ENCODE measurements around the gene SRCAP.
A peak's percentile ranks its signal among the peaks of the same experiment; 100 is the strongest.

SRCAP gene

DNA sequence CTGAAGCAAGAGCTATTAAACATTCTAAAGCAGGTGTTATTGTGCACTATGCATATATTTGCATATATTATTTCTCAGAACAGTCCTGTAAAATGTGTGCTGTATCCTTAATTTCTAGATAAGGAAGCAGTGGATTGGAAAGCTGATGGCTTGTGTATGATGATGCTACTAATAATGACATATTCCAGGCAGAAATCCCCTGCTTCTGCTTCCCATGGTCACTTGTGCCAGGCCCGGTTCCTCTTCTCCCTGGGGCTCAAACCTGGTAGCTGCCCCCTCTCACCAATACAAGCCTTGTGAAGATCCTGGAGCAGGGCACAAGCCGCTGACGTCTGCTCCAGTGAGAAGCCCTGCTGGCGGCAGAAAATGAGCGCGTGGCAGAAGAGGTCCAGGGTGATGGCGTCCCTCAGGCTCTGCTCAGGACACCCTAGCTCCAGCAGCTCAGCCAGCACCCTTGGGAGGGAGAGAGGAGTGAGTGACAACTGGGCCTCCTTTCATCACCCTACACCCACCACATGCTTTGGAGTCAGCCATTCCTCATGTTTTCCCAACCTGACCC lies 61.1 kb downstream of the SRCAP start:
- DNase-seq: no peak

DNA sequence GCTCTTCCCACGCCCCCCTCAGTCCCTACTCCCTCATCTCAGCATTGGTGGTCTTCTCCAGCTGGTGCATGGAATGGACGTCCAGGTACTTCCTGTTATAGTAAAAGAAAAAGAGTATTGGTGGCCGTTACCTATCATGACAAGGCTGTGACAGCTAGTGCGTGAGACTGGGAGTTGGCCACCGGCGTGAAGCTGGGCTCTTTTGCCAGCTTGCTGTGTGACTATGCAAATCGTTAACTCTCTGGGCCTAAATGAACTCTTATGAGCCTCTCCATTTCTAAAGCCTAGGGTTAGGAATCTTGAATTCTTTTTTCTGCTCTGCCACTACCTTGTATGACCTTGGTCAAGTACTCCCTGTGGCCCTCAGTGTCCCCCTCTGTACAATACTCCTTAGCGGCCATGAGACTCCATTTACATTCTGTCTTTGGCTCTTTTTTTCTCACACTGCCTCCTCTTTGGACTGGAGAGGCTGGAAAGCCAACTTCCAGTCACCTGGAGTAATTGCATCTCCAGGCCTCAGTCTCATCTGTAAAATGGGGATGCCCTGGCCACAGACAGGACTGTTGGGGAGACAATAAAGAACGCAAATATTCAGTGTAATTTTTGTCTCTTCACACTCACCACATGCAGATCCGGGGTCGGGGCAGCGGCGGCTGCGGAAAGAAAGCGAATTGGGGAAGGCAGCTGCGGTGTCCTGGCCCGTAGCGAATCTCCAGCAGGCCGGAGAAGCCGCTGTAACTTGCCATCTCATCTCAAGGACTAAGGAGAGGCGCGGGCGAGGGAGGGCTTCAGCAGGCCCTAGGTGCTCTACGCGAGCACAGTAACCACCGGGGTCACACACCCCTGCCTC lies 61.8 kb downstream of the SRCAP start:
- DNase-seq: no peak

DNA sequence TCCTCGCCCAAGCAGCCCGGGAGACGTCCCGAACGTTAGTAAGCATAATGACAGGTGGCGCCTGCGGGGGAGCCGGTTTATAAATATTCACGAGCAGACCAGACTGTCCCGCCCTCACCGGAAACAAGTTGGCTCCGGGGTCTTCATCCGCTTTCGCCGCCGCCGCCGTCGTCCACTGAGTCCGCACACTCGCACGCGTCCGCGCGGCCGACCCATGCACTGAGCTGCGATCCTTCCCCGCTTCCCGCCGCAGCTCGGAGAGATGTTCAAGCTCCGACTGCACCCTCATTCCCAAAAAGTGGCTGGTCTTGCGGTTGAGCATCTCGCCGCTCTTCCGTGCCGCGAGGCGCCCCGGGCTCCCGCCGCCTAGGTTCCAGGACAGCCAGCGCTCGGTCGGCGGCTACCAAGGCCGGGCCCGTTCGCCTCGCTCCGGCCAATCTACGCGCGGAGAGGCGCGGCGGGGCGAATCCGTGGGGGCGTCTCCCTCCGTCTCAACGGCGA lies 62.5 kb downstream of the SRCAP start:
- peak in 1 of 2 experiments; percentile 53 for DNase-seq

GRCh38 chr16:30761928-30762902 lies 63.2 kb downstream of the SRCAP start, which contains the start of the genes CFAP119 and RNF40:
Gene CFAP119, minus strand, starts transcription at chr16:30762062. Its CDS starts 314 bp downstream, at chr16:30761748.
Gene RNF40, plus strand, starts transcription at chr16:30762322. Its CDS starts 224 bp downstream, at chr16:30762546.
- DNase-seq: peak; percentile 93 to 97

- no peak for DNase-seq
Observed at GRCh38 chr16:30762991-30763725, 64.2 kb downstream of the SRCAP start.

- no peak for DNase-seq
Observed at GRCh38 chr16:30764086-30764485, 65.1 kb downstream of the SRCAP start.

GRCh38 chr16:30764816-30765465 lies 66.0 kb downstream of the SRCAP start:
- DNase-seq: no peak

GRCh38 chr16:30766206-30766932 lies 67.4 kb downstream of the SRCAP start:
- no peak for DNase-seq

- no peak for DNase-seq
Observed at GRCh38 chr16:30766933-30767284, 67.9 kb downstream of the SRCAP start.

DNA sequence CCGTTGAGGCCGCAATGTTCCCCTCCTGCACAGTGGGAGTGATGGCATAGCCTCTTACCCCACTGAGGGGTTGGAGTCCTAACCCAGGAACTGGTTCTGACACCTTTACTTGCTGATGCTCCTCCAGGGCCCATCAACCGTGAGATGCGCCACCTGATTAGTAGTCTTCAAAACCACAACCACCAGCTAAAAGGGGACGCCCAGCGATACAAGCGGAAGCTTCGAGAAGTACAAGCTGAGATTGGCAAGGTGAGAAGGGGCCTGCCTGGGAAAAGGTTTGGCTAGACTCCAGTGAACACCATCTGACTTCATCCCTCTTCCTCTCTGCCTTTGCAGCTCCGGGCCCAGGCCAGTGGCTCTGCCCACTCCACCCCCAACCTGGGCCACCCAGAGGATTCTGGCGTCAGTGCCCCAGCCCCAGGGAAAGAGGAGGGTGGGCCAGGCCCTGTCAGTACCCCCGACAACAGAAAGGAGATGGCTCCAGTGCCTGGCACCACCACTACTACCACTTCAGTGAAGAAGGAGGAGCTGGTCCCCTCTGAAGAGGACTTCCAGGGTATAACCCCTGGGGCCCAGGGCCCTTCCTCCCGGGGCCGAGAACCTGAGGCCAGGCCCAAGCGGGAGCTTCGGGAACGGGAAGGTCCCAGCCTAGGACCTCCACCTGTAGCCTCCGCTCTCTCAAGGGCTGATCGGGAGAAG lies 68.9 kb downstream of the SRCAP start:
- no peak for DNase-seq

DNA sequence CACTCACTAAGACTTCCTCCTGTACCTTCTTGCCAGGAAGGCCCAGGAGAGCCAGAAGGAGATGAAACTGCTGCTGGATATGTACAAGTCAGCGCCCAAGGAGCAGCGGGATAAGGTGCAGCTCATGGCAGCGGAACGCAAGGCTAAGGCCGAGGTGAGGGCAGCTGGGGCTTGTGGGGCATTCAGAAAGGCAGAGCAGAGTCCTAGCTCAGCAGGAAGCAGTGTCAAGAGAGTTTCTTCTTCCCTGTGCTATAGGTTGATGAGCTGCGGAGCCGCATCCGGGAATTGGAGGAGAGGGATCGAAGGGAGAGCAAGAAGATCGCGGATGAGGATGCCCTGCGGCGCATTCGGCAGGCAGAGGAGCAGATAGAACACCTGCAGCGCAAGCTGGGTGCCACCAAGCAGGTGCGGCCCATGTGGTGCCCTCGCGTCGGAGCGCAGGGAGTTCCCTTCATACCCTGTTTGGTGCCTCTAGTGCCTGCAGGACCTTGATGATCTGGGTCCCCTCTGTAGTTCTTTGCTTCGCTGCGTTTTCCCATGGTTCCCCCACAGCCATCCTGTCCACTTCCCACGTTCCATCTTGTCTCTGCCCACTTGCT lies 69.7 kb downstream of the SRCAP start:
- no peak for DNase-seq

GRCh38 chr16:30769379-30770089 lies 70.6 kb downstream of the SRCAP start:
- no peak for DNase-seq

- DNase-seq: no peak
Observed at GRCh38 chr16:30771726-30772125, 72.8 kb downstream of the SRCAP start.

GRCh38 chr16:30773826-30774225 lies 74.9 kb downstream of the SRCAP start:
- no peak for DNase-seq

DNA sequence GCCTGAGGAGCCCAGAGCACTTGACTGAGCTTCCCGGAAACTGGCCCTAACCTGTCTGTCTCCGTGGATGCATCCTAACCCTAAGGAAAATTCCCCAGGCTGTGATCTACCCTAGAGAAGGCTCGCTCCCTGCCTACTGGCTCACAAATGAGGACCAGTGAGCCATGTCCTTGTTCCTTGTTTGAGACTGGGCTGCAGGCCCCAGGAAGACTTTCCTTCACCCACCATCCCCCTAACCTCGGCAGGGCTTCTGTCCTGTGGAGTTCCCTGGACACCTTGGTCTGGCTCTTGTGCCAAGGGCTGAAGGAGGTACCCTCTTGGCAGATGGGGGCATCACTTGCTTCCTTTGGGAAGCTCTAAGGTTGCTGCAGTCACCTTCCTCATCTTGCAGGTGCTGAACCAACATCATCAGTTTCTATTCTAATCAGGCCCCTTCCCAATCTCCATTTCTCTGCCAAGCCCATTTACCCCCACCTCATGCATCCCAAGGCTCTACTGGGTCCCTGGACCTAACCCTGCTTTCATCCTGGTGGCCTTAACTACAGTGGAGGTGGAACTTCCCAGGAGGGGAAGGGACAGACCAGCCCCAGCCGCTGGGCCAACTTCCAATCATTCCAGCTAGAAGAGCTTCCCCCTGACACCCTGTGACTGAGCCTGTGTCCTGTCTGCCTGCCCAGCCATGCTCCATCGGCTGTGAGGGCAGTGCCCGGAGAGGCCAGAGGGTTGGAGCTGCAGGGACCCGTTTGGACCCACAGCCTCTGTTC lies 75.6 kb downstream of the SRCAP start:
- DNase-seq: no peak

DNA sequence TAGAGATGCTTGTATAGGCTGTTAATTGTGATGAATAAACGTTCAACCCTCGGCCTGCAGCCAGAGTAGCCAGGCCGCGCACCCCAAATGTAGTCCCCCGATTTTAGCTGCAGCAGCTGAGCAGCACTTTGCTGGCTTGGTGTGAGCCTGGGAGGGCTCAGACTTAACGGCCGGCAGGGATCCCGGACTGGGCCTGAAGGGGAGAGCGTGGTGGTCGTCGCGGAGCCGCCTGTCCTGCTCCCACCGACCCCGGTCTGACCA lies 76.1 kb downstream of the SRCAP start:
- DNase-seq: no peak

DNA sequence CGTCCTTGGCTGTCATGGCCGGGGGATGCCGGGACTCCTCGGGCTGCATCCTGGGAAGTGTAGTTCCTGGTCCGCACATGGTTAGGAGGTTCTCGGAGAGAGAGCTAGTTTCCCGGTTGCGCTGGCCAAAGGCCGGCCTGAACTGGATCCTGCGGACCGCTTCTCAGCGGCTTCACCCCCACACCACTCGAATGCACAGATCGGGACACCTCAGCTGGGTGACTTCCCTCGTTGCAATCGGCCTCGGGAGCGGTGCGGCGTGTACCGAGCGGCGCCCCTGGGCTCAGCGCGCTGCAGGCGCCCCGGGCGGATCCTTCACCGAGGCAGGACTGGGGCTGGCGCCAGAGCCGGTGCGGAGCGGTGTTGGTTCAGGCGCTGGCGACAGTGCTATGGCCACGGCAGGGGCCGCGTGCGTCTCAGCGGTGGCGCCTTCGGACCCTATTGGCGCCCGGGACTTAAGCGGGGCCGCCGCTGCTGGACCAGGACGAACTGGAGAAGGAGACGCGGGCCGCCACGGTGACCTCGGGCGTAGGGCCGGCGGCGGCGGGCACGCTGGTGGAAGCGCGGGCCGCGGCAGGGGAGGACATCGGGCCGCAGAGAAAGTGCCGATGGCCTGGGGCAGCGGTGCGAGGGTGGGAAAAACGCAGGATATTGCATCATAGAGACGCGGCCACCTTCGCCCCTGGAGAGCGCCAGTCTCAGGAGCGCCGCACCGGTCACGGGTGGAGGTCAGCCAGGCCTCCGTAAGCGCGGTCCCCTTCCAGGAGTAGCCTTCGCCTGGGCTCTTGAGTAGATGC lies 76.6 kb downstream of the SRCAP start:
- peak; percentile 58 to 72 for DNase-seq

Data from NCI-H2081 (cell line).